Activated CD4-positive, alpha-beta T cell treated with anti-CD3 and anti-CD28 coated beads, Interleukin-2, amount 50 U/mL, for 48 hours (primary cell): ENCODE measurements around the gene KCNIP1.

ENCODE experiments used
- DNase-seq, 2 experiments: peaks; one replicate each; pipeline ENCODE4 v3.0.0-alpha.2; 2020

The KCNIP1 gene

GRCh38 chr5:170483701-170484458 is 19.9 kb upstream of the KCNIP1 start:
- no peak for DNase-seq

GRCh38 chr5:170484459-170484831 is 19.4 kb upstream of the KCNIP1 start:
- DNase-seq = no peak

GRCh38 chr5:170484847-170485615 is 18.8 kb upstream of the KCNIP1 start:
- no peak for DNase-seq

GRCh38 chr5:170485616-170485911 is 18.3 kb upstream of the KCNIP1 start:
- no peak for DNase-seq

GRCh38 chr5:170486371-170486770 is 17.4 kb upstream of the KCNIP1 start:
- DNase-seq = no peak

- no peak for DNase-seq
Observed at GRCh38 chr5:170488570-170488969, 15.2 kb upstream of the KCNIP1 start.

GRCh38 chr5:170489199-170489598 is 14.6 kb upstream of the KCNIP1 start:
- DNase-seq = no peak

GRCh38 chr5:170490381-170490780 is 13.4 kb upstream of the KCNIP1 start:
- DNase-seq = no peak

- DNase-seq = no peak
Observed at GRCh38 chr5:170491479-170491878, 12.3 kb upstream of the KCNIP1 start.

- DNase-seq = no peak
Observed at GRCh38 chr5:170493028-170493820, 10.6 kb upstream of the KCNIP1 start.

GRCh38 chr5:170494041-170494440 is 9.8 kb upstream of the KCNIP1 start:
- no peak for DNase-seq

GRCh38 chr5:170495825-170496661 is 7.8 kb upstream of the KCNIP1 start:
- DNase-seq = no peak

GRCh38 chr5:170496662-170497028 is 7.2 kb upstream of the KCNIP1 start:
- no peak for DNase-seq

- no peak for DNase-seq
Observed at GRCh38 chr5:170497311-170498038, 6.3 kb upstream of the KCNIP1 start.

GRCh38 chr5:170498811-170499351 is 4.9 kb upstream of the KCNIP1 start:
- no peak for DNase-seq

- no peak for DNase-seq
Observed at GRCh38 chr5:170499621-170500020, 4.2 kb upstream of the KCNIP1 start.

GRCh38 chr5:170501361-170501760 is 2.5 kb upstream of the KCNIP1 start:
- no peak for DNase-seq

GRCh38 chr5:170501931-170502330 is 1.9 kb upstream of the KCNIP1 start:
- DNase-seq = no peak

GRCh38 chr5:170504616-170505266 is 921 bp downstream of the KCNIP1 start:
- DNase-seq = no peak

- no peak for DNase-seq
Observed at GRCh38 chr5:170508036-170508435, 4.2 kb downstream of the KCNIP1 start.

- no peak for DNase-seq
Observed at GRCh38 chr5:170508660-170509347, 5.0 kb downstream of the KCNIP1 start.
